NCI-H128 (cell line): ENCODE data around the gene USH1C.

Experiments used
- DNase-seq: peaks from one replicate; lab custom pipeline; 2025; ENCODE audit not compliant: unreplicated experiment; lab: John Stamatoyannopoulos, UW

Gene USH1C

DNA sequence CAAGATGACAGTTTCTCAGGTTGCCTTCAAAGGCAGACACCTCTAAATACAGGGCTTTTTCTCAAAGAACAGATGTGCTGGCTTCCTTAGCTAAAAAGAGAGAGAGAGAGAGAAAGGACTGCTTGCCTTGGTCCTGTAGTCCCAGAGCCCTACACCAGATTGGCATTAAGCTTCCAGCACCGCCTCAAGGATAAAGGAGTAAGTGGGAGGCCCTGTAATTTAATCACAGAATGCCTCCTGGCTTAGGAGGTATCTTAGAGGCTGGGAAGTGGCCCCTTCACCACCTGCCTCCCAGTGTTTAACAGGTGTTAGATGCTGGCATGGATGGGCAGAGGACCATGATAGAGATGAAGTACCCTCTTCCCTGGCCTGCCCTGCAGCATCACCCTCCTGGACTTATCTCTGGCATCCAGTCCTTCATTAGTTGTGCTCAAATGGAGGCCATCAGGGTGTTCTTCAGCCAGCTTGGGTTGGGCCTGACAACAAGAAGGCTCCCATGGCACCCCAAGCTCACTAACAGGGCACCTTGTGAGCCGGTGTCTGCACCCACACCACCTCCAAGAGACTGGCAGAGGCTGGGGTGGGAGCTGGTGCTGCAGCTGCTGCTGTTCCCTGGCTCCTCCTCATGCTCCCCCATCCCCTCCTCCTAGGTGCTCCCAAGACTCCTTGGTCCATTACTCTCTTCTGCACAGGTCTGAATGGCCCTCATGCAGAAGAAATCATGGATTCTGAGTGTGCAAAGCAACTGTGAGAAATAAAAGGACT lies 100.1 kb downstream of the USH1C start:
- DNase-seq: no peak
